Measurements from ENCODE around the gene SHC2.

GRCh38 chr19:399370-399769, 61.5 kb downstream of the SHC2 start:
- no peak for TF ChIP-seq CTCF (IDR thresholded peaks at IDR 0.05)
- no peak for TF ChIP-seq POLR2A (IDR thresholded peaks at IDR 0.05)
